HG03558 (cell line): Measurements from ENCODE around the gene DCST1.
"Not testable (repeated sequence)": the region's sequence is repeated elsewhere in the genome, so short reads cannot be mapped to it uniquely, and the experiment has no call there.

ENCODE experiments used
- ATAC-seq: cut with Tn5 transposase; IDR thresholded peaks from one replicate; pipeline ENCODE4 v1.9.1; 2021; ENCODE audit warnings: moderate number of reproducible peaks; ENCODE audit not compliant: unreplicated experiment; ENCODE audit errors: extremely low read depth

The DCST1 gene, protein sequence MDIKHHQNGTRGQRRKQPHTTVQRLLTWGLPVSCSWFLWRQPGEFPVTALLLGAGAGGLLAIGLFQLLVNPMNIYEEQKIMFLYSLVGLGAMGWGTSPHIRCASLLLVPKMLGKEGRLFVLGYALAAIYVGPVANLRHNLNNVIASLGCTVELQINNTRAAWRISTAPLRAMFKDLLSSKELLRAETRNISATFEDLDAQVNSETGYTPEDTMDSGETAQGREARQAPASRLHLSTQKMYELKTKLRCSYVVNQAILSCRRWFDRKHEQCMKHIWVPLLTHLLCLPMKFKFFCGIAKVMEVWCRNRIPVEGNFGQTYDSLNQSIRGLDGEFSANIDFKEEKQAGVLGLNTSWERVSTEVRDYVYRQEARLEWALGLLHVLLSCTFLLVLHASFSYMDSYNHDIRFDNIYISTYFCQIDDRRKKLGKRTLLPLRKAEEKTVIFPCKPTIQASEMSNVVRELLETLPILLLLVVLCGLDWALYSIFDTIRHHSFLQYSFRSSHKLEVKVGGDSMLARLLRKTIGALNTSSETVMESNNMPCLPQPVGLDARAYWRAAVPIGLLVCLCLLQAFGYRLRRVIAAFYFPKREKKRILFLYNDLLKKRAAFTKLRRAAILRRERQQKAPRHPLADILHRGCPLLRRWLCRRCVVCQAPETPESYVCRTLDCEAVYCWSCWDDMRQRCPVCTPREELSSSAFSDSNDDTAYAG

DNA sequence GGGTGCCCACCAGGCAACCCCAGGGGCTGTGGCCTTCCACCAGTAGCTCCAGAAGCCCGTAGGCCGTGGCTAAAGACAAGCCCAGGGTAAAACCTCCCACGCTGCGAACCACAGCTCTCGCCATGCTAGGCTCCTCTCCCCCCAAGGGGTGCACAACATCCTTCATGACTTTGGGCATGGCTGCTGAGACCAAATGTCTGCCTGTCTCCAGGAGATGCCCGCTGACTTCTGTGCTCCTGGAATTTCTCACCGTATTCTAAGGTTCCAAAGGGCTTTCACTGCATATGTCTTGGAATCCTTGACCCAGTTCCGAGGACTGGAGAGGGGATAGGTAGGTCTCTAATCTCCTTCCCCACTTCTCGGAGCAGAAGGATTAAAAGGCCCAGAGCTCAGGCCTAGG lies at the start of gene DCST1, which contains the start of gene DCST2:
Gene DCST1, plus strand, starts transcription at position 301 of the 400 bp plus-strand sequence. CDS start 213 bp downstream, outside the sequence.
Gene DCST2, minus strand, starts transcription at position 258 of the 400 bp plus-strand sequence. Its CDS starts 80 bp downstream, at position 178.
- no peak for ATAC-seq

DNA sequence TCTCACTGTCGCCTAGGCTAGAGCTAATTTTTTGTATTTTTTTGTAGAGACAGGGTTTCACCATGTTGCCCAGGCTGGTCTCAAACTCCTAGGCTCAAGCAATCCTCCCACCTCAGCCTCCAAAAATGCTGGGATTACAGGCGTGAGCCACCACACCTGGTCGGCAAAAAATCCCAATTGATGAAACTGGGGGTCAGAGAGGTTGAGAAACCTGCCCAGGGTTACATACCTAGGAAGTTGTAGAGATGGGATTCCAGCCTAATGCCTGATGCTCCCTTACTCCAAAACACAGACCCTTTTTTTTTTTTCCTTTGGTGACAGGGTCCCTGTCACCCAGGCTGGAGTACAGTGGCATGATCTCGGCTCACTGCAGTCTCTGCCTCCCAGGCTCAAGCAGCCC lies 46.9 kb upstream of the DCST1 start:
- not testable (repeated sequence) for ATAC-seq

DNA sequence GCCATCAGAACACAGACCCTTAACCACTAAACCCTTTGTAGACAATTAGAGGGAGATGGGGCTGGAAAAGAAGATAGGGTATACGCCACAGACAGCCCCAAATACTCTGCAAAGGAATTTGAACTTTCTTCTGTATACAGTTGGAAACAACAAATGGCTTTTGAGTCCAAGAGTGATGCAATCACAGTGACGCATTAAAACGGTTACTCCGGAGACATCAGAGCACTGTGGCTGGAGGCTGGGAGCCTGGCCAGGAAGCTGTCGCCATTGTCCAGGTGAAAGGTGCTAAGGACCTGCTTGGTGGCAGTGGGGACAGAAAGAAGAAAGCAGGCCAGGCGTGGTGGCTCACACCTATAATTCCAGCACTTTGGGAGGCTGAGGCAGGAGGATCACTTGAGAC lies 46.3 kb upstream of the DCST1 start:
- ATAC-seq, result no peak

DNA sequence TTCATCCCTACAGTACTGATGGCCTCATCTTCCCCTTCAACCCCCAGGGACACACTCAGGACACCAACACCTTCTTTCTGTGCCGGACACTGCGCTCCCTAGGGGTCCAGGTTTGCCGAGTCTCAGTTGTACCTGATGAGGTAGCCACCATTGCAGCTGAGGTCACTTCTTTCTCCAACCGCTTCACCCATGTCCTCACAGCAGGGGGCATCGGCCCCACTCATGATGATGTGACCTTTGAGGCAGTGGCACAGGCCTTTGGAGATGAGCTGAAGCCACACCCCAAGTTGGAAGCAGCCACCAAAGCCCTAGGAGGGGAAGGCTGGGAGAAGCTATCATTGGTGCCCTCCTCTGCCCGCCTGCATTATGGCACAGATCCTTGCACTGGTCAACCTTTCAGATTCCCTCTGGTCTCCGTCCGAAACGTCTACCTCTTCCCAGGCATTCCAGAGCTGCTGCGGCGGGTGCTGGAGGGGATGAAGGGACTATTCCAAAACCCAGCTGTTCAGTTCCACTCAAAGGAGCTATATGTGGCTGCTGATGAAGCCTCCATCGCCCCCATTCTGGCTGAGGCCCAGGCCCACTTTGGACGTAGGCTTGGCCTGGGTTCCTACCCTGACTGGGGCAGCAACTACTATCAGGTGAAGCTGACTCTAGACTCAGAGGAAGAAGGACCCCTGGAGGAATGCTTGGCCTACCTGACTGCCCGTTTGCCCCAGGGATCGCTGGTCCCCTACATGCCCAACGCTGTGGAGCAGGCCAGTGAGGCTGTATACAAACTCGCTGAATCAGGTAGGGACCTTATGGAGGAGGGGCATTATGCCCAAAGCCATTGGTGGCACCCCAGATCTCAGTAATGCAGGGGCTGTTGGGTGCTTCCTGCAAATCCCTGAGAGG lies 45.3 kb upstream of the DCST1 start:
- no peak for ATAC-seq

DNA sequence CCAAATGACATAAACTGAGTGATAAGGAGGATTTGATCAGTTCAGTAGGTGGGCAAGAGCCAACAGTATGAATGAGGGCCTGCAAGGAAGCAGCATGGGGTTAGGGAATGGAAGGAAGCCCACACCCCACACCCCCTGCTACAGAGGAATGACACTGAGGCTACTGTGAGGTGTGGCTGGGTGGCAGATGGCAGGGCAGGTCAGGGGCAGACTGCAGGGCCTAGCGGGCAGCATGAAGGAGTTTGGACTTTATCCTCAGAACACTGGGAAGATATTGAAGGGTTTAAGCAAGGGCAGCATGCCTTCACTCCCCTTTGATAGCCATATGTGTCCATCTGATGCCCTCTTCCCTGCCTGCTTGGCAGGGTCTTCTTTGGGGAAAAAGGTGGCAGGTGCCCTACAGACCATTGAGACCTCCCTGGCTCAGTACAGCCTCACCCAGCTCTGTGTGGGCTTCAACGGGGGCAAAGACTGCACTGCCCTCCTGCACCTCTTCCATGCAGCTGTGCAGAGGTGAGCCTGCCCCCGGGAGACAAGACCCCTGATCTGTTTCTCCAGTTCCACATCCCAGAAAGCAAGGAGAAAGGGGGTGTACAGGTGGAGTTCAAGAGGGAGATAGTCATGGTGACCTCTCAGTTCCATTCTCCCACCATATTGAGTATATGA lies 44.3 kb upstream of the DCST1 start:
- no peak for ATAC-seq

DNA sequence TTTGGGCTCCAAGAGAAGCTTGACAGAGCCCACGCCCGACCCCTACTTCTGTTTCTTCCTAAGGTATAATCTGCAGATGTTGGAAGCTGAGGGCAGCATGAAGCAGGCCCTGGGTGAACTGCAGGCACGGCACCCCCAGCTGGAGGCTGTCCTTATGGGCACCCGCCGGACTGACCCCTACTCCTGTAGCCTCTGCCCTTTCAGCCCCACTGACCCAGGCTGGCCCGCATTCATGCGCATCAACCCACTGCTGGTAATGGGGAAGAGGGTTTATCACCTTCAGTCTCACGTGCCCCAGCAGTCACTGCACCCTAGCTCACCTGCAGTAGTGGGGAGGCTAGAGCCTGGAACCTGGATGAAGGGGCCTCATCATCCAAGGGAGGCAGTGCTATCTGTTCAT lies 43.3 kb upstream of the DCST1 start:
- no peak for ATAC-seq

DNA sequence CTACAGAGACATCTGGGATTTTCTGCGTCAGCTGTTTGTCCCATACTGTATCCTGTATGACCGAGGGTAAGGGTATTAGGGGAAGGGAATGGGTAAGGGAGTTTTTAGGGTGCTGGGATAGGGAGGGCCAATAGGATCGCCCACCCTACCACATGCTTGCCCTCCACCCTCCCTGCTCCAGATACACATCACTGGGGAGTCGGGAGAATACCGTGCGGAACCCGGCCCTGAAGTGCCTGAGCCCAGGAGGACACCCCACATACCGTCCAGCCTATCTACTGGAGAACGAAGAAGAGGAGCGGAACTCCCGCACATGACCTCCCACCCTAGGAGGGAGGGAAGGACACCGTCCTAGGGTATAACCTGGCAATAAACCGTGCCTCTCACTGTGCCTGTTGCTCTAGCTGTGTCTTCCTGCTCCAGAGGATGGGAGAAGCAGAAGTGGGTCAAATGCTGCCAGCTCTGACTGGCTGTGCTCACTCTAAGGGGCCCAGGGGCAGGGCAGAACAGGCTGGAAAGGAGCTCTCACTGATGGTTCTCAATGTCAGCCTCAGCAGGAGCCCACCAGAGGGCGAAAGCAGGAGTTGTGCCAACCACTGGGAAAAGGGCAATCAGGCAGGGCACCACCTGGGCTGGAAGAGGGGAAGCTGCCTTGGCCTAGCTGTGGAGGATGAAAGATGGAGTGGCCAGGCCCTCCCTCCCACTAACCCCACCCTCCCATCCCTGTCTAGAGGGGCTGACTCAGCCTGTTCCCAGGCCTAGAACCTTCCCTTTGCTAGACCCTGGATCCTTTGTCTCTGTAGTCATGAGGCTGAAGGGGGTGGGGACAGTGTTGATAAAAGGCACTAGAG lies 40.7 kb upstream of the DCST1 start:
- no peak for ATAC-seq

DNA sequence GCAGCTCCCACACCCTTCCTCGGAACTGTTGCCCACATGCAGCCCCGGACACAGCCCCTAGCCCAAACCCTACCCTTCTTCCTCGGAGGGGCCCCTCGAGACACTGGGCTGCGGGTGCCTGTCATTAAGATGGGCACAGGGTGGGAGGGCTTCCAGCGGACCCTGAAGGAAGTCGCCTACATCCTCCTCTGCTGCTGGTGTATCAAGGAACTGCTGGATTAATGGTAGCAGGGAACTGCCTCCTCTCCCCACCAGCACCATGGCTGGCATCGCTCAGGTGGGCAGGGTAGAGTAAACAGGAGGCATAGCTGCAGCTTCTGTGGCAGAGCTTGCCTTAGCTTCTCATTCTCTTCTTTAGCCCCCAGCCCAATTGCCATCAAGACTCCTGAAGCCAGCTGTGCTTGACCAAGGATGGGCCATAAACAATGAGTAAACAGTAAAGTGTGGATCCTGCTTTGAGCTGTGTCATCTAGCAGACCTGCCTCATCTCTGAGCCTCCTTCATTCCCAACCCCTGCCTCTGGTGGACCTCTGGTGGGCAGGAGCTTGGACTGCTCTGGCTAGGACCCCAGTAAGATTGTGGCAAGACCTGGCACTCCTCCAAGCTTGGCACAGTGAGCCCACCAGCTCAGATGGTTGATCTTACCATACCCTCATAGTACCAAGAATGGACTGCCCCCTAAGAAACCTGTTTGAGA lies 39.9 kb upstream of the DCST1 start, which contains the start of gene LENEP:
Gene LENEP, plus strand, starts transcription at position 15 of the 697 bp plus-strand sequence. Its CDS starts 22 bp downstream, at position 37.
- no peak for ATAC-seq

DNA sequence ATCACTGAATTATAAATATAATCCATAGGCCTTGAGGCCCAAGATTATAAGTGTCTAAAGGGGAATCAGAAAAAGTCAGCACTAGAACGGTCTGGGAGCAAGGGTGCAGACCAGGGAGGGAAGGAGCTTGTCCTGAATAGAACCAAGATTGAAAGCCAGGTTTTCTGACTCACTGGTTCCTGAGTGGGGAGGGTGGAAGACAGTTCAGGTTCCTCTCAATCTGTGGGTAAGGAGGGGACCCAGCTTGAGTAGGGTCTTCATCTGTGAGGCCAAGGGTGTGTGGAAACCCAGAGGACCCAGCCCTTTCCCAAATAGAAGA lies 39.4 kb upstream of the DCST1 start:
- ATAC-seq, result no peak

DNA sequence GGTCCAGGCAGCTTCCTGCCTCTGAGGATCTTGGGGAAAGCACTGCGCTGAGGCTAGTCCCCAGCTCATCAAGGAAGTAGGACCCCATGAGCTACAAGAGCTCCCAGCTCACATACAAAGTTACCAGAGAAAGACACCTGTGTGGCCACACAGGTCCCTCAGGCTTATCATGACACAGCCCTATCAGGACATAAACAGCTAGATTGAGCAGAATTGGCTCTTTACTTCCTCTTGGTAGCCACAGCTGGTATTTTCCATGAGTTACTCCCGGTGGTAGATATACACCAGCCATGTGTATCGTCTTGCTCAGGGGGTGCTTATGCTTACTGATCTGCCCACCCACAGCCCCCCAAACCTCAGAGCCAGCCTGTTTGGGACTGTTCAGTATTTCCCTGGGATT lies 39.0 kb upstream of the DCST1 start:
- no peak for ATAC-seq

DNA sequence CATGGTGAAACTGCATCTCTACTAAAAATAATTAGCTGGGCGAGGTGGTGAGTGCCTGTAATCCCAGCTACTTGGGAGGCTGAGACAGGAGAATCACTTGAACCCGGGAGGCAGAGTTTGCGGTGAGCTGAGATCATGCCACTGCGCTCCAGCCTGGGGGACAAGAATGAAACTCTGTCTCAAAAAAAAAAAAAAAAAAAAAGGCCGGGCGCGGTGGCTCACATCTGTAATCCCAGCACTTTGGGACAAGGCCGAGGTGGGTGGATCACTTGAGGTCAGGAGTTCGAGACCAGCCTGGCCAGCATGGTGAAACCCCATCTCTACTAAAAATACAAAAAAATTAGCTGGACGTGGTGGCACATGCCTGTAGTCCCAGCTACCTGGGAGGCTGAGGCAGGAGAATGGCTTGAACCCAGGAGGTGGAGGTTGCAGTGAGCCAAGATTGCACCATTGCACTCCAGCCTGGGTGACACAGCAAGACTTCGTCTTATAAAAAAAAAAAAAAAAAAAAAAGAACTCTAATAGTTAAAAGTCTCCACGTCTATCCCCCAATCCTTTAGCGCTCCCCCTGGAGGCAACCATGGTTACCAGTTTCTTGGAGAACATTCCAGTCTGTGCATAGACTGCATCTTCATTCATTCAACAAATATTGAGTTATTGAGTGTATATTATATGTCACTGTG lies 38.2 kb upstream of the DCST1 start:
- not testable (repeated sequence) for ATAC-seq

DNA sequence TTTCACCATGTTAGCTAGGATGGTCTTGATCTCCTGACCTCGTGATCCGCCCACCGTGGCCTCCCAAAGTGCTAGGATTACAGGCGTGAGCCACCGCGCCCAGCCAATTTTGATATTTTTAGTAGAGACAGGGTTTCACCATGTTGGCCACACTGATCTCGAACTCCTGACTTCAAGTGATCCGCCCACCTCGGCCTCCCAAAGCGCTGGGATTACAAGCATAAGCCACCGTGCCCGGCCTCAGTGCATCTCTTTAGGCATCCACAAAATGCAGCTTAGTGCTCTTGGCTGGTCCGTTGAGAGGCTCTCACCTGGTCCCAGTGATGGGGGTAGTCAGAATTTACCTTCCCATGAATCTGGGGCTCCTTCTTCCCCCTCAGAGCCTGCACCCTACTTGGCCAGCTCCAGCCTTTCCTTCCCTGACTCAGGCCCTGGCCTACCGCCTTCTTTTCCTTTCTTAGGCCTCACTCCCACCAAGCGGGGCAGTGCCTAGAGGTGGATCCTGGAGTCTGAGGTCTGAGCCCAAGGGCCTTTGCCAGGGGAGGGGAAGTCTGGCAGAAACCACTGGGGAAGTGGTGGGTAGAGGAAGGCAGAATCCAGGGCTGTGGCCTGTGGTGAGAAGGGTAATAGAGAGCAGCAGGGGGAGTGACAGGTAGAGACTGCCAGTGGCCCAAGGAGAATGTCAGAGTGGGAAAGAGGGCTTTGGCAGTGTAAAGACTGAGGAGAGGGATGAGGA lies 36.5 kb upstream of the DCST1 start:
- no peak for ATAC-seq

DNA sequence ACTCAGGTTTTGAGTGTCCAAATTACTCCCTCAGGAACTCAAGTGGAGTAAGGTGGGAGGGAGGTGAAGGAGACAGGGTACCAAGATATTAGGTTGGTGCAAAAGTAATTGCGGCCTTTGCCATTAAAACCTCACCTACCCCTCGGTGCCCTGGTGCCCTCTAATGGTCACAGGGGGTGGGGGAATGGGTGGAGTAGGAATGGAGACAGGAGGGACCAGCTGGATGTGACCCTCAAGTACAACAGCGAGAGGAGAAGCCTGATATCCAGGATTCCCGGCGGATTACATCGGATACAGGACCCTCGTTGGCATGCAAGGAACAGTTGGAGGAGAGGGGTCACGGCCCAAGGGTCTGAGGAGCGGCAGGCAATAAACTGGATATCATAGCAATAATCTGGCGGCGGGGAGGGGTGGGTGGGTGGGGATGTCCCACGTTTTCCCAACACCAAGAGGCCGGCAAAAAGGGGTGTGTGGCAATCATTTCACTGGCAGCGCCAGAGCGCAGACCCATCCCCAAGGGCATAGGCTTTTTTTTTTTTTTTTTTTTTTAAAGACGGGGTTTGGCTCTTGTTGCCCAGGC lies 35.3 kb upstream of the DCST1 start:
- no peak for ATAC-seq

DNA sequence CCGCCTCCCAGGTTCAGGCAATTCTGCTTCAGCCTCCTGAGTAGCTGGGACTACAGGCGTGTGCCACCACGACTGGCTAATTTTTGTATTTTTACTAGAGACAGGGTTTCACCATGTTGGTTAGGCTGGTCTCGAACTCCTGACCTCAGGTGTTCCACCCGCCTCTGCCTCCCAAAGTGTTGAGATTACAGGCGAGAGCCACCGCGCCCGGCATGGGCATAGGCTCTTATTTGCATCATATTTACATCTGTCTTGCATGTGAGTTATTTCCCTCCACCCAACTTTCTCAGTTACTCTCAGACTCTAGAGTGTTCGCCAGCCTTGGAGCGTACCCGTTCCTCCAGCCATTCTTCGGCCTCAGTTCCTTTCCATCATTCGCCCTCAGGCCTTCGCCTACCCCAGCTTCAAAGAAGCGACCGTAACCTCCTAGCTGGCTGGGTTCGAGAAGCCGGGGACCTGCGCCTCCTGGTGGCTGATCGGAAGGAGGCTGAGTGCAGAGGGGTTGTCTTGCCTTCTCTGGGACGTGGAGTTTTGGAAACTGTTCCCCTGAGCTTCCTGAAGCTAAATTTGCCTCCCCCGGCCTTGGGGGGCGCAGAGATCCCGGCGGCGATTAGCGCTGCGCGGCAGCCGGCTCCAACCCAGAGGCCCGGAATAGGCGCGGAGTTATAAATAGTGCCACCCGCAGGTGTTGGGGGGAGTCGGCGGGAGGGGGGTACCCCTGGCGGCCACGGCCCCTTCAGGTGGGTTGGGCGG lies 34.6 kb upstream of the DCST1 start:
- no peak for ATAC-seq

DNA sequence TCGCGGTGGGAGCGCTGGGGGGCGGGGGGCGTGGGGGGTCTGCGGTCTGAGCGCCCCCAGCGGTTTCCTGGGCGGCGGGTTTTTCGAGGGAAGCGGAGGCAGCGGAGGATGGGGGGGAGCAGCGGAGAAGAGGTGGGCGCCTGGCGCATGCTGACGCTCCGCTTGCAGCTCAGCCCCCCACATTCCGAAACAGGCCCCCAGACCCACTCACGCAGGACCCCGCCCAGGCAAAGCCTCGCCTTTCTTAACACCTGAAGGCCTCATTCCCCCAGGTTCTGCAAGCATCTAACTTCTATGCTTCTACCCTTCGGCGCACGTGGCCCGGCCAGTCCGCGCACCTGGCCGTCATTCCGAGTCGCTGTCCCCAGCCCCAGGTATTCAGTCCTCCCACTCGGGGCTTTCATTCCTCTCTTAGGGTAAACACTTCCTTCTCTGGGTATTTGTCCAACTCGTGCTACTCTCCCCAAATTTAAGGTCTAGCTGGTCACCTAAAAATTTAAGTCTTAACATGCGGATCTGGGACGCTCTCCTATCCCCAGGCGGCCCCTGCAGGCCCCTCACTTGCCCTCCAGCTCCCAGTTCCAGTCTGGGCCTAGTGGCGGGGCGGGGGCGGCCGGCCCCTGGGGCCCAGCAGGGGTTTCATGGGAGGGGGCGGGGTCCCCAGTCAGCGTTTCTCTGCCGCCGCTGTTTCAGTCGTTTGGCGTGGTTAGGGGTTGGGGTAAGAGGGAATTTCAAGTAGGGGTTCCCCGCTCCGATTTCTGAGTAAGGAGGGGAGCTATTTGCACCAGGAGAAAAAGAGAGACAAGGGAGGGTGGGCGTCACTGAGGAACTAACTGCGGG lies 33.8 kb upstream of the DCST1 start:
- no peak for ATAC-seq

DNA sequence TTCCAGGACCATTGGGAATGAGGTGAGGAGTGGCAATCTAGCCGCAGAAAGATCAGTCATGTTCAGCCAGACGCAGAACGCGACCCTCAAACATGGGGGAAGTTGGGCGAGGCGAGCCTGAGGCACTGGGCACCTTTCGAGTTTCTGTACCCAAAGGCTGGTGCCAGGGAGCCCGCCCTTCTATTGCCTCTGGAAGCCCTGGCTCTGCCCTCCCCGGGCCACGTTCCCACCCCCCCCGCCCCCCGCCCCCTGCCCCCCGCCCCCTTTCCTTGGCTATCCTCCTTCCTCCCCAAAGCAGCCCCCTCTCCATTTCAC lies 33.3 kb upstream of the DCST1 start:
- no peak for ATAC-seq
